Measurements from ENCODE around the gene BAAT.

The BAAT gene

GRCh38 chr9:101417389-101417788 is 32.6 kb upstream of the BAAT start:
- Histone ChIP-seq H3K4me2 (ENCODE audit: insufficient read depth, low read length, poor library complexity, severe bottlenecking) (no peak overlapping the region), H2BK15ac (ENCODE audit: low read length) (no peak overlapping the region), H3K36me3 (replicated peaks in 1 of 2; ENCODE audit: control insufficient read depth in 2 of 2, insufficient read depth in 2 of 2, low read length in 2 of 2) (no peaks in the 10 kb centered on the region), H3K27me3 (ENCODE audit: control insufficient read depth in 3 of 3, insufficient read depth in 3 of 3, low read depth in 1 of 3, low read length in 3 of 3) (no peaks in the 10 kb centered on the region), H3K4me1 (ENCODE audit: control insufficient read depth in 2 of 2, insufficient read depth in 1 of 2, low read depth in 1 of 2, low read length in 2 of 2) (no peaks in the 10 kb centered on the region), H2BK120ac (ENCODE audit: low read depth, low read length) (no peak overlapping the region), H2BK12ac (ENCODE audit: low read length) (no peak overlapping the region), H3K9ac (ENCODE audit: low read depth, low read length, poor library complexity) (no peak overlapping the region), H2BK5ac (ENCODE audit: low read length) (no peak overlapping the region), H3K18ac (ENCODE audit: low read length) (no peak overlapping the region), H3K4me3 (ENCODE audit: low read length in 2 of 2) (no peak overlapping the region), H3K23ac (ENCODE audit: low read depth, low read length, poor library complexity) (no peak overlapping the region), H3K14ac (ENCODE audit: low read length) (no peak overlapping the region), H3K27ac (replicated peaks; ENCODE audit: low read length) (no peak overlapping the region), H2AFZ (ENCODE audit: low read length) (no peak overlapping the region), H3K79me1 (ENCODE audit: low read depth, low read length) (no peaks in the 10 kb centered on the region), H4K91ac (ENCODE audit: low read depth, low read length, poor library complexity) (no peak overlapping the region), H3K9me3 (replicated peaks in 1 of 2; ENCODE audit: control insufficient read depth in 2 of 2, insufficient read depth in 1 of 2, low read depth in 1 of 2, low read length in 2 of 2) (peaks cover 3 to 6% of the 10 kb centered on the region in 2 donors), H3K4ac (ENCODE audit: low read length) (no peak overlapping the region), H2AK5ac (ENCODE audit: low read depth, low read length) (no peak overlapping the region), H4K8ac (ENCODE audit: low read depth, low read length) (no peak overlapping the region)
- no peak for DNase-seq (ENCODE audit: low spot score)

DNA sequence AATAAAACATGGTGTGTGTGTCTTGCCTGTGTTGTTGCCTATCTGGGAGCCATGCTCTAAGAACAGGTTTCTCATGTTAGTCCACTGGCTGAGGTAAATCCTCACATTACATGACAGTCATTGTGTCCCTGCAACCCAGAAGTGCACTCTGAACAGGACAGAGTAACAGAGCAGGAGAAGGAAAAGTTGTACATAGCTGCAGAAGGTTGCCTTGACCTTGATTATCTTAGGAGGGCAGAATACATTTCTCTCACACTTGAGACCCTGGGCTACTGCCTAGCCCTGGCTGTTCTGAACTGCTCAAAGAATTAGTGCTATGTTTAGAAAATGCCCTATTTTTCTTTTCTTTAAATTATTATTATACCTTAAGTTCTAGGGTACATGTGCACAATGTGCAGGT is 30.8 kb upstream of the BAAT start:
- no peak for DNase-seq (ENCODE audit: low spot score)
- Histone ChIP-seq H3K27ac (replicated peaks; ENCODE audit: low read length) (no peak overlapping the region), H3K79me1 (ENCODE audit: low read depth, low read length) (no peaks in the 10 kb centered on the region), H3K18ac (ENCODE audit: low read length) (no peak overlapping the region), H3K4me2 (ENCODE audit: insufficient read depth, low read length, poor library complexity, severe bottlenecking) (no peak overlapping the region), H3K27me3 (ENCODE audit: control insufficient read depth in 3 of 3, insufficient read depth in 3 of 3, low read depth in 1 of 3, low read length in 3 of 3) (no peaks in the 10 kb centered on the region), H2BK12ac (ENCODE audit: low read length) (no peak overlapping the region), H3K36me3 (replicated peaks in 1 of 2; ENCODE audit: control insufficient read depth in 2 of 2, insufficient read depth in 2 of 2, low read length in 2 of 2) (no peaks in the 10 kb centered on the region), H4K91ac (ENCODE audit: low read depth, low read length, poor library complexity) (no peak overlapping the region), H3K9me3 (replicated peaks in 1 of 2; ENCODE audit: control insufficient read depth in 2 of 2, insufficient read depth in 1 of 2, low read depth in 1 of 2, low read length in 2 of 2) (peaks cover 6 to 14% of the 10 kb centered on the region in 2 donors), H4K8ac (ENCODE audit: low read depth, low read length) (no peak overlapping the region), H2AFZ (ENCODE audit: low read length) (no peak overlapping the region), H2AK5ac (ENCODE audit: low read depth, low read length) (no peak overlapping the region), H3K9ac (ENCODE audit: low read depth, low read length, poor library complexity) (no peak overlapping the region), H3K4me1 (ENCODE audit: control insufficient read depth in 2 of 2, insufficient read depth in 1 of 2, low read depth in 1 of 2, low read length in 2 of 2) (no peaks in the 10 kb centered on the region), H2BK120ac (ENCODE audit: low read depth, low read length) (no peak overlapping the region), H3K14ac (ENCODE audit: low read length) (no peak overlapping the region), H2BK15ac (ENCODE audit: low read length) (no peak overlapping the region), H3K4ac (ENCODE audit: low read length) (no peak overlapping the region), H3K4me3 (ENCODE audit: low read length in 2 of 2) (no peak overlapping the region), H3K23ac (ENCODE audit: low read depth, low read length, poor library complexity) (no peak overlapping the region), H2BK5ac (ENCODE audit: low read length) (no peak overlapping the region)

DNA sequence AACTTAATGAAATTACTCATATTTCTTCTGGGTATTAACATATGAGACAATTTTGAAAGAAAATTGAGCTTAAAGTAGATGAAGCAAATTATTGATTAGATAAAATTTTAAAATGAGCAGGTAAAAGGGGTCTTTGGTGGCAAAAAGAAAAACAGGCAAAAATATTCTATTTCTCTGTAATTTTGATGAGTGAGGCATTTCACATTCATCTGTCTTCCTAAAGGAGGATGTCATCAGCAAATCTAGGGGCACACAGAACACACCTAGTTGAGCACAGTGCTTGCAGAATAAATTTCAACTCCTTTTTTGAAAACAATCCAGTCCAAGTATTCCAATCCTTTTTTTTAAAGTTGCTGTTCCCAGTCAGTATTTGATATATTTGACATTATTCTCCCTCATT is 30.0 kb upstream of the BAAT start:
- no peak for DNase-seq (ENCODE audit: low spot score)
- H3K4me1 ChIP-seq (ENCODE audit: control insufficient read depth in 2 of 2, insufficient read depth in 1 of 2, low read depth in 1 of 2, low read length in 2 of 2), result no peaks in the 10 kb centered on the region
- no peak overlapping the region for H3K4me2 ChIP-seq (ENCODE audit: insufficient read depth, low read length, poor library complexity, severe bottlenecking)
- no peak overlapping the region for H4K8ac ChIP-seq (ENCODE audit: low read depth, low read length)
- H3K23ac ChIP-seq (ENCODE audit: low read depth, low read length, poor library complexity), result no peak overlapping the region
- H2BK12ac ChIP-seq (ENCODE audit: low read length), result no peak overlapping the region
- H3K9me3 ChIP-seq (replicated peaks in 1 of 2; ENCODE audit: control insufficient read depth in 2 of 2, insufficient read depth in 1 of 2, low read depth in 1 of 2, low read length in 2 of 2), result peaks cover 10 to 21% of the 10 kb centered on the region in 2 donors
- H3K79me1 ChIP-seq (ENCODE audit: low read depth, low read length), result no peaks in the 10 kb centered on the region
- no peak overlapping the region for H2BK5ac ChIP-seq (ENCODE audit: low read length)
- H3K4ac ChIP-seq (ENCODE audit: low read length), result no peak overlapping the region
- no peak overlapping the region for H4K91ac ChIP-seq (ENCODE audit: low read depth, low read length, poor library complexity)
- no peak overlapping the region for H3K27ac ChIP-seq (replicated peaks; ENCODE audit: low read length)
- H2AK5ac ChIP-seq (ENCODE audit: low read depth, low read length), result no peak overlapping the region
- H3K18ac ChIP-seq (ENCODE audit: low read length), result no peak overlapping the region
- no peak overlapping the region for H3K14ac ChIP-seq (ENCODE audit: low read length)
- no peak overlapping the region for H3K4me3 ChIP-seq (ENCODE audit: low read length in 2 of 2)
- H2BK15ac ChIP-seq (ENCODE audit: low read length), result no peak overlapping the region
- no peak overlapping the region for H2BK120ac ChIP-seq (ENCODE audit: low read depth, low read length)
- no peak overlapping the region for H2AFZ ChIP-seq (ENCODE audit: low read length)
- peaks cover 0 to 7% of the 10 kb centered on the region in 2 donors for H3K36me3 ChIP-seq (replicated peaks in 1 of 2; ENCODE audit: control insufficient read depth in 2 of 2, insufficient read depth in 2 of 2, low read length in 2 of 2)
- H3K9ac ChIP-seq (ENCODE audit: low read depth, low read length, poor library complexity), result no peak overlapping the region
- no peaks in the 10 kb centered on the region for H3K27me3 ChIP-seq (ENCODE audit: control insufficient read depth in 3 of 3, insufficient read depth in 3 of 3, low read depth in 1 of 3, low read length in 3 of 3)

DNA sequence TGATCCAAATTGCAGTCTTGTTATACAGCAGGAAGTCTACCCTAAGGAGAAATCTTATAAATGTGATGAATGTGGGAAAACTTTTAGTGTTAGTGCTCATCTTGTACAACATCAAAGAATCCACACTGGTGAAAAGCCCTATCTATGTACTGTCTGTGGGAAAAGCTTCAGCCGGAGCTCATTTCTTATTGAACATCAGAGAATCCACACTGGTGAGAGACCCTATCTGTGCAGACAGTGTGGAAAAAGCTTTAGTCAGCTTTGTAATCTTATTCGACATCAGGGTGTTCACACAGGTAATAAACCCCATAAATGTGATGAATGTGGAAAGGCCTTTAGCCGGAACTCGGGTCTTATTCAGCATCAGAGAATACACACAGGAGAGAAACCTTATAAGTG is 24.3 kb upstream of the BAAT start:
- Histone ChIP-seq H3K4me3 (ENCODE audit: low read length in 2 of 2) (no peak overlapping the region), H3K27ac (replicated peaks; ENCODE audit: low read length) (no peak overlapping the region), H2AK5ac (ENCODE audit: low read depth, low read length) (no peak overlapping the region), H3K23ac (ENCODE audit: low read depth, low read length, poor library complexity) (no peak overlapping the region), H4K8ac (ENCODE audit: low read depth, low read length) (no peak overlapping the region), H3K4ac (ENCODE audit: low read length) (no peak overlapping the region), H2AFZ (ENCODE audit: low read length) (no peak overlapping the region), H3K9me3 (replicated peaks in 1 of 2; ENCODE audit: control insufficient read depth in 2 of 2, insufficient read depth in 1 of 2, low read depth in 1 of 2, low read length in 2 of 2) (peaks cover 29 to 79% of the 10 kb centered on the region in 2 donors), H3K18ac (ENCODE audit: low read length) (no peak overlapping the region), H2BK5ac (ENCODE audit: low read length) (no peak overlapping the region), H2BK12ac (ENCODE audit: low read length) (no peak overlapping the region), H3K79me1 (ENCODE audit: low read depth, low read length) (no peaks in the 10 kb centered on the region), H4K91ac (ENCODE audit: low read depth, low read length, poor library complexity) (no peak overlapping the region), H2BK120ac (ENCODE audit: low read depth, low read length) (no peak overlapping the region), H3K4me1 (ENCODE audit: control insufficient read depth in 2 of 2, insufficient read depth in 1 of 2, low read depth in 1 of 2, low read length in 2 of 2) (no peaks in the 10 kb centered on the region), H3K4me2 (ENCODE audit: insufficient read depth, low read length, poor library complexity, severe bottlenecking) (no peak overlapping the region), H3K9ac (ENCODE audit: low read depth, low read length, poor library complexity) (no peak overlapping the region), H3K36me3 (replicated peaks in 1 of 2; ENCODE audit: control insufficient read depth in 2 of 2, insufficient read depth in 2 of 2, low read length in 2 of 2) (peaks cover 25 to 65% of the 10 kb centered on the region in 2 donors), H2BK15ac (ENCODE audit: low read length) (no peak overlapping the region), H3K14ac (ENCODE audit: low read length) (no peak overlapping the region), H3K27me3 (ENCODE audit: control insufficient read depth in 3 of 3, insufficient read depth in 3 of 3, low read depth in 1 of 3, low read length in 3 of 3) (no peaks in the 10 kb centered on the region)
- DNase-seq (ENCODE audit: low spot score), result no peak
- no CpG with 5 or more reads among the region's 4 CpGs for WGBS, 2 donors (ENCODE audit: extremely low coverage in 2 of 2, insufficient read length in 2 of 2, insufficient replicate concordance in 1 of 2)
